Skeletal muscle tissue (tissue), 4 donors: Measurements from ENCODE around the gene BPIFA2. TPM values are rescaled to one million over a fixed set of nuclear protein-coding genes. Genes with fewer than 3 reads are reported as not detected.

ENCODE experiments used
- H3K27ac ChIP-seq: one replicate; pipeline ENCODE4 v1.7.0; 2013; ENCODE audit warnings: mild to moderate bottlenecking, low read depth, low read length, inconsistent platforms
- H3K27me3 ChIP-seq, 3 donors: one replicate each; pipeline ENCODE4 v1.7.0; 2013; ENCODE audit warnings: low read length in 3 of 3; ENCODE audit not compliant: control insufficient read depth in 3 of 3, insufficient read depth in 3 of 3
- H3K36me3 ChIP-seq, 3 donors: one replicate each; pipeline ENCODE4 v1.7.0; 2013; ENCODE audit warnings: low read length in 3 of 3; ENCODE audit not compliant: control insufficient read depth in 3 of 3, insufficient read depth in 3 of 3
- H3K4me1 ChIP-seq, 3 donors: one replicate each; pipeline ENCODE4 v1.7.0; 2013; ENCODE audit warnings: low read length in 3 of 3, mild to moderate bottlenecking in 3 of 3; ENCODE audit not compliant: control insufficient read depth in 3 of 3, insufficient read depth in 3 of 3
- H3K4me3 ChIP-seq, 3 donors: one replicate each; pipeline ENCODE4 v1.7.0; 2013; ENCODE audit warnings: low read length in 3 of 3
- H3K9ac ChIP-seq, 3 donors: one replicate each; pipeline ENCODE4 v1.7.0; 2013; ENCODE audit warnings: low read length in 3 of 3, mild to moderate bottlenecking in 3 of 3, moderate library complexity in 2 of 3, low read depth in 1 of 3
- H3K9me3 ChIP-seq, 3 donors: one replicate each; pipeline ENCODE4 v1.7.0; 2013; ENCODE audit warnings: low read length in 3 of 3; ENCODE audit not compliant: control insufficient read depth in 3 of 3
- total RNA-seq: library from RNA; depleted of rRNA; stranded (reverse); fragments of >200 nt; gene quantifications from one replicate; pipeline ENCODE4 v1.2.3, GENCODE V29; 2014
- donor health status: Osteomylitis.

The BPIFA2 gene
- total RNA-seq, 1 donor from 2014 or later, result not detected

GRCh38 chr20:33158637-33159385 is 9.1 kb upstream of the BPIFA2 start:
- peaks cover 8 to 18% (median 14%) of the 10 kb centered on the region in 3 donors for H3K27me3 ChIP-seq
- no peak overlapping the region for H3K9ac ChIP-seq
- no peak overlapping the region for H3K27ac ChIP-seq
- H3K4me1 ChIP-seq, result no peaks in the 10 kb centered on the region
- no peaks in the 10 kb centered on the region for H3K36me3 ChIP-seq
- no peaks in the 10 kb centered on the region for H3K9me3 ChIP-seq
- no peak overlapping the region for H3K4me3 ChIP-seq

- H3K36me3 ChIP-seq, result no peaks in the 10 kb centered on the region
- H3K9me3 ChIP-seq, result no peaks in the 10 kb centered on the region
- no peak overlapping the region for H3K27ac ChIP-seq
- H3K27me3 ChIP-seq, result peaks cover 8 to 12% (median 11%) of the 10 kb centered on the region in 3 donors
- H3K9ac ChIP-seq, result no peak overlapping the region
- no peak overlapping the region for H3K4me3 ChIP-seq
- H3K4me1 ChIP-seq, result no peaks in the 10 kb centered on the region
These were observed 8.2 kb upstream of the BPIFA2 start for GRCh38 chr20:33159713-33160112.

- H3K9ac ChIP-seq, result no peak overlapping the region
- peaks cover 0 to 5% (median 3%) of the 10 kb centered on the region in 3 donors for H3K4me1 ChIP-seq
- H3K4me3 ChIP-seq, result no peak overlapping the region
- H3K9me3 ChIP-seq, result no peaks in the 10 kb centered on the region
- no peak overlapping the region for H3K27ac ChIP-seq
- peaks cover 7 to 12% (median 11%) of the 10 kb centered on the region in 3 donors for H3K27me3 ChIP-seq
- H3K36me3 ChIP-seq, result no peaks in the 10 kb centered on the region
These were observed 7.3 kb upstream of the BPIFA2 start for GRCh38 chr20:33160681-33161080.

GRCh38 chr20:33162313-33162712 is 5.6 kb upstream of the BPIFA2 start:
- Histone ChIP-seq H3K27me3 (peaks cover 4 to 11% (median 5%) of the 10 kb centered on the region in 3 donors), H3K4me3 (no peak overlapping the region)

GRCh38 chr20:33162753-33163152 is 5.2 kb upstream of the BPIFA2 start:
- H3K4me1 ChIP-seq, result peaks cover 0 to 5% (median 3%) of the 10 kb centered on the region in 3 donors
- no peak overlapping the region for H3K9ac ChIP-seq
- H3K9me3 ChIP-seq, result no peaks in the 10 kb centered on the region
- no peak overlapping the region for H3K27ac ChIP-seq
- H3K36me3 ChIP-seq, result no peaks in the 10 kb centered on the region
- H3K27me3 ChIP-seq, result peaks cover 4 to 7% (median 5%) of the 10 kb centered on the region in 3 donors
- no peak overlapping the region for H3K4me3 ChIP-seq

More at GRCh38 chr20:33162313-33162712, 5.6 kb upstream of the BPIFA2 start:
- H3K36me3 ChIP-seq, result no peaks in the 10 kb centered on the region
- H3K27ac ChIP-seq, result no peak overlapping the region
- no peak overlapping the region for H3K9ac ChIP-seq
- H3K9me3 ChIP-seq, result no peaks in the 10 kb centered on the region
- peaks cover 0 to 5% (median 3%) of the 10 kb centered on the region in 3 donors for H3K4me1 ChIP-seq

- Histone ChIP-seq H3K4me3 (no peak overlapping the region), H3K36me3 (no peaks in the 10 kb centered on the region), H3K27me3 (peaks cover 0 to 5% (median 4%) of the 10 kb centered on the region in 3 donors), H3K9me3 (peaks cover 0 to 2% (median 0%) of the 10 kb centered on the region in 3 donors), H3K4me1 (peaks cover 0 to 5% (median 3%) of the 10 kb centered on the region in 3 donors), H3K27ac (no peak overlapping the region), H3K9ac (no peak overlapping the region)
These were observed 3.9 kb upstream of the BPIFA2 start for GRCh38 chr20:33163856-33164762.

- Histone ChIP-seq H3K9me3 (peaks cover 0 to 2% (median 0%) of the 10 kb centered on the region in 3 donors), H3K9ac (no peak overlapping the region), H3K27me3 (peaks cover 0 to 5% (median 4%) of the 10 kb centered on the region in 3 donors), H3K27ac (no peak overlapping the region), H3K4me1 (peaks cover 0 to 5% (median 3%) of the 10 kb centered on the region in 3 donors), H3K4me3 (no peak overlapping the region), H3K36me3 (no peaks in the 10 kb centered on the region)
These were observed 3.2 kb upstream of the BPIFA2 start for GRCh38 chr20:33164763-33165095.

GRCh38 chr20:33165416-33166055 is 2.4 kb upstream of the BPIFA2 start:
- Histone ChIP-seq H3K36me3 (no peaks in the 10 kb centered on the region), H3K9ac (no peak overlapping the region), H3K27ac (no peak overlapping the region), H3K9me3 (peaks cover 0 to 2% (median 0%) of the 10 kb centered on the region in 3 donors), H3K27me3 (peaks cover 0 to 5% (median 4%) of the 10 kb centered on the region in 3 donors), H3K4me3 (no peak overlapping the region), H3K4me1 (peaks cover 0 to 5% (median 3%) of the 10 kb centered on the region in 3 donors)

- Histone ChIP-seq H3K27me3 (peaks cover 0 to 5% (median 4%) of the 10 kb centered on the region in 3 donors), H3K9ac (no peak overlapping the region), H3K4me1 (peaks cover 0 to 5% (median 3%) of the 10 kb centered on the region in 3 donors), H3K36me3 (no peaks in the 10 kb centered on the region), H3K9me3 (peaks cover 0 to 2% (median 0%) of the 10 kb centered on the region in 3 donors), H3K27ac (no peak overlapping the region), H3K4me3 (no peak overlapping the region)
These were observed 1.3 kb upstream of the BPIFA2 start for GRCh38 chr20:33166533-33167113.
